ENCODE results near the gene SHB.

Gene SHB

GRCh38 chr9:38084556-38084880 lies 15.5 kb upstream of the SHB start:
- Histone ChIP-seq H3K36me3 (ENCODE audit: low read depth) (no peaks in the 10 kb centered on the region), H3K9me3 (ENCODE audit: severe bottlenecking) (no peaks in the 10 kb centered on the region), H3K27ac (ENCODE audit: poor library complexity, severe bottlenecking) (no peak overlapping the region), H3K4me1 (ENCODE audit: insufficient read depth, poor library complexity, severe bottlenecking) (no peaks in the 10 kb centered on the region), H3K4me3 (ENCODE audit: severe bottlenecking) (no peak overlapping the region), H3K27me3 (ENCODE audit: insufficient read depth, poor library complexity, severe bottlenecking) (no peaks in the 10 kb centered on the region)
- no peak for TF ChIP-seq CTCF (IDR thresholded peaks at IDR 0.05; ENCODE audit: poor library complexity, severe bottlenecking)
- ATAC-seq (ENCODE audit: low read depth) (no peak), DNase-seq (ENCODE audit: low spot score) (peak; percentile 19)

- Histone ChIP-seq H3K4me3 (ENCODE audit: severe bottlenecking) (no peak overlapping the region), H3K9me3 (ENCODE audit: severe bottlenecking) (no peaks in the 10 kb centered on the region), H3K36me3 (ENCODE audit: low read depth) (no peaks in the 10 kb centered on the region), H3K27ac (ENCODE audit: poor library complexity, severe bottlenecking) (no peak overlapping the region), H3K4me1 (ENCODE audit: insufficient read depth, poor library complexity, severe bottlenecking) (no peaks in the 10 kb centered on the region), H3K27me3 (ENCODE audit: insufficient read depth, poor library complexity, severe bottlenecking) (no peaks in the 10 kb centered on the region)
- ATAC-seq (ENCODE audit: low read depth) (peak; percentile 58), DNase-seq (ENCODE audit: low spot score) (peak; percentile 26)
- TF ChIP-seq CTCF (IDR thresholded peaks at IDR 0.05; ENCODE audit: poor library complexity, severe bottlenecking), result no peak
Measured at GRCh38 chr9:38083858-38084555, 15.0 kb upstream of the SHB start.

GRCh38 chr9:38082446-38083287 lies 13.6 kb upstream of the SHB start:
- H3K4me3 ChIP-seq (ENCODE audit: severe bottlenecking), result no peak overlapping the region
- ATAC-seq (ENCODE audit: low read depth), result no peak
- H3K36me3 ChIP-seq (ENCODE audit: low read depth), result no peaks in the 10 kb centered on the region
- H3K27me3 ChIP-seq (ENCODE audit: insufficient read depth, poor library complexity, severe bottlenecking), result no peaks in the 10 kb centered on the region
- no peak overlapping the region for H3K27ac ChIP-seq (ENCODE audit: poor library complexity, severe bottlenecking)
- DNase-seq (ENCODE audit: low spot score), result peak; percentile 7
- no peak for TF ChIP-seq CTCF (IDR thresholded peaks at IDR 0.05; ENCODE audit: poor library complexity, severe bottlenecking)
- H3K4me1 ChIP-seq (ENCODE audit: insufficient read depth, poor library complexity, severe bottlenecking), result no peaks in the 10 kb centered on the region
- H3K9me3 ChIP-seq (ENCODE audit: severe bottlenecking), result no peaks in the 10 kb centered on the region

GRCh38 chr9:38081356-38082108 lies 12.5 kb upstream of the SHB start:
- H3K36me3 ChIP-seq (ENCODE audit: low read depth), result no peaks in the 10 kb centered on the region
- no peaks in the 10 kb centered on the region for H3K9me3 ChIP-seq (ENCODE audit: severe bottlenecking)

More at GRCh38 chr9:38081356-38082108, 12.5 kb upstream of the SHB start:
- no peak for ATAC-seq (ENCODE audit: low read depth)
- Histone ChIP-seq H3K4me1 (ENCODE audit: insufficient read depth, poor library complexity, severe bottlenecking) (no peaks in the 10 kb centered on the region), H3K27me3 (ENCODE audit: insufficient read depth, poor library complexity, severe bottlenecking) (no peaks in the 10 kb centered on the region), H3K27ac (ENCODE audit: poor library complexity, severe bottlenecking) (no peak overlapping the region), H3K4me3 (ENCODE audit: severe bottlenecking) (no peak overlapping the region)
- peak; percentile 15 for DNase-seq (ENCODE audit: low spot score)
- TF ChIP-seq CTCF (IDR thresholded peaks at IDR 0.05; ENCODE audit: poor library complexity, severe bottlenecking), result no peak

Measured in RWPE2 (cell line).